Upper lobe of left lung (tissue), 4 donors: Measurements from ENCODE around the gene TXN.
A peak's percentile ranks its signal among the peaks of the same experiment; 100 is the strongest.

Experiments used
- CTCF ChIP-seq, 6 experiments: fragments of 450-650 bp in 4 of 6; fragments of 200-600 bp in 2 of 6; sonication (generic) in 2 of 6; IDR thresholded peaks; one replicate each; pipeline ENCODE4 v1.5.1; 2016 to 2019; ENCODE audit warnings: antibody characterized with exemption in 6 of 6
- EP300 ChIP-seq, 4 donors: sonication (generic); formaldehyde crosslinking; IDR thresholded peaks; one replicate each; pipeline ENCODE4 v1.5.1; 2017; ENCODE audit warnings: antibody characterized with exemption in 4 of 4, control low read depth in 2 of 4
- POLR2AphosphoS5 ChIP-seq, 2 donors: sonication (generic); formaldehyde crosslinking; IDR thresholded peaks; one replicate each; pipeline ENCODE4 v1.5.1; 2017; ENCODE audit warnings: antibody characterized with exemption in 2 of 2

DNA sequence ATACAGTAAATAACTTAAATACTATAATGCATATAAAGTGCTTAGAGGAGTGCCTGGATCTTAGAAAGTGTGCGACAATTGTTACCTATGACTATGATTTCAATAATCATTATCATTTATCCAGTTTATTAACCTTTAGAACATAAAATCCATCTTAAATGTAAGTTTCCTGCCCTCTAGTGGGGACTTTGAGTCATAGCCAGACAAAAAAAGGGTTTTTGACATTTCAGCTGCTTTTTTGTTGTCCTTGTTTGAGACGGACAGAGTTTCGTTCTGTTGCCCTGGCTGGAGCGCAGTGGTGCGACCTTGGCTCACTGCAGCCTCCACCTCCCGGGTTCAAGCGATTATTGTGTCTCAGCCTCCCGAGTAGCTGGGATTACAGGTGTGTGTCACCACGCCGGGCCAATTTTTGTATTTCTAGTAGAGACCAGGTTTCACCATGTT lies 38.6 kb downstream of the TXN start:
- TF ChIP-seq CTCF (IDR thresholded peaks at IDR 0.05) (peak; percentile 63 to 79 (median 76)), POLR2AphosphoS5 (IDR thresholded peaks at IDR 0.05) (no peak), EP300 (IDR thresholded peaks at IDR 0.05) (no peak)
